HEK293 (cell line): ENCODE measurements around the gene CMTM4.

Source experiments
- HOXA7 ChIP-seq: sonication (generic); formaldehyde crosslinking; IDR thresholded peaks from 2 replicates; pipeline ENCODE4 v1.8.1; 2022; ENCODE audit warnings: missing genetic modification reagents, borderline replicate concordance
- YY2 ChIP-seq: fragments of 450-650 bp; formaldehyde crosslinking; IDR thresholded peaks from 2 replicates; pipeline ENCODE4 v1.5.1; 2016; ENCODE audit warnings: missing biosample characterization, missing genetic modification characterization
- ZBTB1 ChIP-seq: fragments of 450-650 bp; formaldehyde crosslinking; IDR thresholded peaks from 2 replicates; pipeline ENCODE4 v1.5.1; 2016; ENCODE audit warnings: missing biosample characterization, missing genetic modification characterization
- ZNF138 ChIP-seq: fragments of 450-650 bp; formaldehyde crosslinking; IDR thresholded peaks from 2 replicates; pipeline ENCODE4 v1.5.1; 2016; ENCODE audit warnings: missing biosample characterization, missing genetic modification characterization, borderline replicate concordance
- ZNF175 ChIP-seq: fragments of 450-650 bp; formaldehyde crosslinking; IDR thresholded peaks from 2 replicates; pipeline ENCODE4 v1.5.1; 2016; ENCODE audit warnings: missing biosample characterization, missing genetic modification characterization
- ZNF501 ChIP-seq: fragments of 450-650 bp; formaldehyde crosslinking; IDR thresholded peaks from 2 replicates; pipeline ENCODE4 v1.5.1; 2016; ENCODE audit warnings: missing biosample characterization, missing genetic modification characterization
- ZNF561 ChIP-seq: fragments of 450-650 bp; IDR thresholded peaks from 2 replicates; pipeline ENCODE4 v1.5.1; 2018; ENCODE audit warnings: missing biosample characterization, missing genetic modification characterization, borderline replicate concordance
- ZNF658 ChIP-seq: fragments of 450-650 bp; formaldehyde crosslinking; IDR thresholded peaks from 2 replicates; pipeline ENCODE4; 2016; ENCODE audit warnings: missing biosample characterization, missing genetic modification characterization
- ZNF791 ChIP-seq: fragments of 450-650 bp; formaldehyde crosslinking; IDR thresholded peaks from 2 replicates; pipeline ENCODE4 v1.5.1; 2016; ENCODE audit warnings: missing biosample characterization, missing genetic modification characterization
- TF ChIP-seq, protein P1 (sequence below): fragments of 450-650 bp; formaldehyde crosslinking; IDR thresholded peaks from 2 replicates; pipeline ENCODE4 v1.5.1; 2016; ENCODE audit warnings: missing biosample characterization, missing genetic modification characterization
- TF ChIP-seq, protein P2 (sequence below): fragments of 450-650 bp; formaldehyde crosslinking; IDR thresholded peaks from 2 replicates; pipeline ENCODE4 v1.5.1; 2016; ENCODE audit warnings: missing biosample characterization, missing genetic modification characterization, low read depth
- TF ChIP-seq, protein P3 (sequence below): fragments of 450-650 bp; formaldehyde crosslinking; IDR thresholded peaks from 2 replicates; pipeline ENCODE4 v1.5.1; 2016; ENCODE audit warnings: missing biosample characterization, missing genetic modification characterization
- TF ChIP-seq, protein P4 (sequence below): fragments of 450-650 bp; formaldehyde crosslinking; IDR thresholded peaks from 2 replicates; pipeline ENCODE4 v1.5.1; 2016; ENCODE audit warnings: missing biosample characterization, missing genetic modification characterization
- TF ChIP-seq, protein P5 (sequence below): fragments of 450-650 bp; formaldehyde crosslinking; IDR thresholded peaks from 2 replicates; pipeline ENCODE4 v1.5.1; 2017; ENCODE audit warnings: missing biosample characterization, missing genetic modification characterization

DNA sequence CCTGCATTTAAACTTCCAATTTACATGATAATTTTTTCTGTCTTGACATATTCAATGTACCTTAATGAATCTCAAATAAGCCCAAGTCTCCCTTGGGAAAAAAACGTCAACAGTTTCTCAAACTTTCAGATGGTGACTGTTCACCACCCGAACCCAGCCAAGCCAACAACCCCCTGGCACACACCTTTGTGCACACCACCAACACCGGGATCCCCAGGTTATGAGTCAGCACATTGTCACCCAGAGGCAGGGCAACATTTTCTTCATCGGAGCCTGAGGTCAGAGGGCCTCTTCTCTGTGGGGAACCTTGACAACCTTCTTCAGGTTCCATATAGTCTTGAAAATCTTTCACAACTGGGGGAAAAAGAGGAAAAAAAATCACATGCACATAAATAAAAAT, 39.3 kb upstream of the CMTM4 start:
- TF ChIP-seq, protein P1, sequence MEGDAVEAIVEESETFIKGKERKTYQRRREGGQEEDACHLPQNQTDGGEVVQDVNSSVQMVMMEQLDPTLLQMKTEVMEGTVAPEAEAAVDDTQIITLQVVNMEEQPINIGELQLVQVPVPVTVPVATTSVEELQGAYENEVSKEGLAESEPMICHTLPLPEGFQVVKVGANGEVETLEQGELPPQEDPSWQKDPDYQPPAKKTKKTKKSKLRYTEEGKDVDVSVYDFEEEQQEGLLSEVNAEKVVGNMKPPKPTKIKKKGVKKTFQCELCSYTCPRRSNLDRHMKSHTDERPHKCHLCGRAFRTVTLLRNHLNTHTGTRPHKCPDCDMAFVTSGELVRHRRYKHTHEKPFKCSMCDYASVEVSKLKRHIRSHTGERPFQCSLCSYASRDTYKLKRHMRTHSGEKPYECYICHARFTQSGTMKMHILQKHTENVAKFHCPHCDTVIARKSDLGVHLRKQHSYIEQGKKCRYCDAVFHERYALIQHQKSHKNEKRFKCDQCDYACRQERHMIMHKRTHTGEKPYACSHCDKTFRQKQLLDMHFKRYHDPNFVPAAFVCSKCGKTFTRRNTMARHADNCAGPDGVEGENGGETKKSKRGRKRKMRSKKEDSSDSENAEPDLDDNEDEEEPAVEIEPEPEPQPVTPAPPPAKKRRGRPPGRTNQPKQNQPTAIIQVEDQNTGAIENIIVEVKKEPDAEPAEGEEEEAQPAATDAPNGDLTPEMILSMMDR (tag by site-specific recombination) = no peak
- no peak for TF ChIP-seq ZNF791 (tag by site-specific recombination)
- TF ChIP-seq, protein P2, sequence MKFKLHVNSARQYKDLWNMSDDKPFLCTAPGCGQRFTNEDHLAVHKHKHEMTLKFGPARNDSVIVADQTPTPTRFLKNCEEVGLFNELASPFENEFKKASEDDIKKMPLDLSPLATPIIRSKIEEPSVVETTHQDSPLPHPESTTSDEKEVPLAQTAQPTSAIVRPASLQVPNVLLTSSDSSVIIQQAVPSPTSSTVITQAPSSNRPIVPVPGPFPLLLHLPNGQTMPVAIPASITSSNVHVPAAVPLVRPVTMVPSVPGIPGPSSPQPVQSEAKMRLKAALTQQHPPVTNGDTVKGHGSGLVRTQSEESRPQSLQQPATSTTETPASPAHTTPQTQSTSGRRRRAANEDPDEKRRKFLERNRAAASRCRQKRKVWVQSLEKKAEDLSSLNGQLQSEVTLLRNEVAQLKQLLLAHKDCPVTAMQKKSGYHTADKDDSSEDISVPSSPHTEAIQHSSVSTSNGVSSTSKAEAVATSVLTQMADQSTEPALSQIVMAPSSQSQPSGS = no peak
- no peak for TF ChIP-seq YY2 (tag by site-specific recombination)
- no peak for TF ChIP-seq ZNF561 (tag by site-specific recombination)
- TF ChIP-seq, protein P3, sequence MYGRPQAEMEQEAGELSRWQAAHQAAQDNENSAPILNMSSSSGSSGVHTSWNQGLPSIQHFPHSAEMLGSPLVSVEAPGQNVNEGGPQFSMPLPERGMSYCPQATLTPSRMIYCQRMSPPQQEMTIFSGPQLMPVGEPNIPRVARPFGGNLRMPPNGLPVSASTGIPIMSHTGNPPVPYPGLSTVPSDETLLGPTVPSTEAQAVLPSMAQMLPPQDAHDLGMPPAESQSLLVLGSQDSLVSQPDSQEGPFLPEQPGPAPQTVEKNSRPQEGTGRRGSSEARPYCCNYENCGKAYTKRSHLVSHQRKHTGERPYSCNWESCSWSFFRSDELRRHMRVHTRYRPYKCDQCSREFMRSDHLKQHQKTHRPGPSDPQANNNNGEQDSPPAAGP (tag by site-specific recombination) = no peak
- TF ChIP-seq ZNF138 = no peak
- TF ChIP-seq ZNF501 (tag by site-specific recombination) = no peak
- TF ChIP-seq, protein P4, sequence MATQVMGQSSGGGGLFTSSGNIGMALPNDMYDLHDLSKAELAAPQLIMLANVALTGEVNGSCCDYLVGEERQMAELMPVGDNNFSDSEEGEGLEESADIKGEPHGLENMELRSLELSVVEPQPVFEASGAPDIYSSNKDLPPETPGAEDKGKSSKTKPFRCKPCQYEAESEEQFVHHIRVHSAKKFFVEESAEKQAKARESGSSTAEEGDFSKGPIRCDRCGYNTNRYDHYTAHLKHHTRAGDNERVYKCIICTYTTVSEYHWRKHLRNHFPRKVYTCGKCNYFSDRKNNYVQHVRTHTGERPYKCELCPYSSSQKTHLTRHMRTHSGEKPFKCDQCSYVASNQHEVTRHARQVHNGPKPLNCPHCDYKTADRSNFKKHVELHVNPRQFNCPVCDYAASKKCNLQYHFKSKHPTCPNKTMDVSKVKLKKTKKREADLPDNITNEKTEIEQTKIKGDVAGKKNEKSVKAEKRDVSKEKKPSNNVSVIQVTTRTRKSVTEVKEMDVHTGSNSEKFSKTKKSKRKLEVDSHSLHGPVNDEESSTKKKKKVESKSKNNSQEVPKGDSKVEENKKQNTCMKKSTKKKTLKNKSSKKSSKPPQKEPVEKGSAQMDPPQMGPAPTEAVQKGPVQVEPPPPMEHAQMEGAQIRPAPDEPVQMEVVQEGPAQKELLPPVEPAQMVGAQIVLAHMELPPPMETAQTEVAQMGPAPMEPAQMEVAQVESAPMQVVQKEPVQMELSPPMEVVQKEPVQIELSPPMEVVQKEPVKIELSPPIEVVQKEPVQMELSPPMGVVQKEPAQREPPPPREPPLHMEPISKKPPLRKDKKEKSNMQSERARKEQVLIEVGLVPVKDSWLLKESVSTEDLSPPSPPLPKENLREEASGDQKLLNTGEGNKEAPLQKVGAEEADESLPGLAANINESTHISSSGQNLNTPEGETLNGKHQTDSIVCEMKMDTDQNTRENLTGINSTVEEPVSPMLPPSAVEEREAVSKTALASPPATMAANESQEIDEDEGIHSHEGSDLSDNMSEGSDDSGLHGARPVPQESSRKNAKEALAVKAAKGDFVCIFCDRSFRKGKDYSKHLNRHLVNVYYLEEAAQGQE (tag by site-specific recombination) = no peak
- no peak for TF ChIP-seq HOXA7
- no peak for TF ChIP-seq ZBTB1 (tag by site-specific recombination)
- TF ChIP-seq, protein P5, sequence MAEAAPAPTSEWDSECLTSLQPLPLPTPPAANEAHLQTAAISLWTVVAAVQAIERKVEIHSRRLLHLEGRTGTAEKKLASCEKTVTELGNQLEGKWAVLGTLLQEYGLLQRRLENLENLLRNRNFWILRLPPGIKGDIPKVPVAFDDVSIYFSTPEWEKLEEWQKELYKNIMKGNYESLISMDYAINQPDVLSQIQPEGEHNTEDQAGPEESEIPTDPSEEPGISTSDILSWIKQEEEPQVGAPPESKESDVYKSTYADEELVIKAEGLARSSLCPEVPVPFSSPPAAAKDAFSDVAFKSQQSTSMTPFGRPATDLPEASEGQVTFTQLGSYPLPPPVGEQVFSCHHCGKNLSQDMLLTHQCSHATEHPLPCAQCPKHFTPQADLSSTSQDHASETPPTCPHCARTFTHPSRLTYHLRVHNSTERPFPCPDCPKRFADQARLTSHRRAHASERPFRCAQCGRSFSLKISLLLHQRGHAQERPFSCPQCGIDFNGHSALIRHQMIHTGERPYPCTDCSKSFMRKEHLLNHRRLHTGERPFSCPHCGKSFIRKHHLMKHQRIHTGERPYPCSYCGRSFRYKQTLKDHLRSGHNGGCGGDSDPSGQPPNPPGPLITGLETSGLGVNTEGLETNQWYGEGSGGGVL = no peak
- TF ChIP-seq ZNF175 (tag by site-specific recombination) = no peak
- no peak for TF ChIP-seq ZNF658 (tag by site-specific recombination)
